Prostate gland (tissue), 2 donors: ENCODE data around the gene TTL.

Experiments
- POLR2A ChIP-seq: fragments of 450-650 bp; IDR thresholded peaks from one replicate; pipeline ENCODE4 v1.6.1; 2016; ENCODE audit warnings: antibody characterized with exemption, mild to moderate bottlenecking
- POLR2AphosphoS5 ChIP-seq: sonication (generic); formaldehyde crosslinking; IDR thresholded peaks from one replicate; pipeline ENCODE4 v1.6.1; 2017; ENCODE audit warnings: antibody characterized with exemption
- TF ChIP-seq, protein P1 (sequence below), 4 experiments: fragments of 200-600 bp in 2 of 4; fragments of 450-650 bp in 2 of 4; sonication (generic) in 2 of 4; IDR thresholded peaks; 1 replicate in 3 of 4; 2 replicates in 1 of 4; pipeline ENCODE4 v1.5.1; 2016 to 2019; ENCODE audit warnings: antibody characterized with exemption in 4 of 4, mild to moderate bottlenecking in 2 of 4, moderate library complexity in 2 of 4

DNA sequence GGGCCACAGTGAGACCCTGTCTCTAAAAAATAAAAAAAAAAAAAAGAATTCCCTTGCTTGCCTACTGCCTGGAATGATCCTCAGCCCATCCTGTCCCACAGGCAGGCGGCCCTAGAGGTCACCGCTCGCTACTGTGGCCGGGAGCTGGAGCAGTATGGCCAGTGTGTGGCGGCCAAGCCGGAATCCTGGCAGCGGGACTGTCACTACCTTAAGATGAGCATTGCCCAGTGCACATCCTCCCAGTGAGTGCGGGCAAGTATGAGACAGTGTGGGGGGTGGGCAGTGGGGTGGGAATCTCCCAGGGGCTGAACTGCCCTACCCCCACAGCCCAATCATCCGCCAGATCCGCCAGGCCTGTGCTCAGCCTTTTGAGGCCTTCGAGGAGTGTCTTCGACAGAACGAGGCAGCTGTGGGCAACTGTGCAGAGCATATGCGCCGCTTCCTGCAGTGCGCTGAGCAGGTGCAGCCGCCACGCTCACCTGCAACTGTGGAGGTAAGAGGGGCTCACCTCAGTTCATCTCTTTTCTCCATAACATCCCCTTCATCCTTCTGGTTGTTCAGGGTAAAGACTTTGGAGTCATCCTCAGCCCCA lies 104.0 kb downstream of the TTL start:
- TF ChIP-seq, protein P1, sequence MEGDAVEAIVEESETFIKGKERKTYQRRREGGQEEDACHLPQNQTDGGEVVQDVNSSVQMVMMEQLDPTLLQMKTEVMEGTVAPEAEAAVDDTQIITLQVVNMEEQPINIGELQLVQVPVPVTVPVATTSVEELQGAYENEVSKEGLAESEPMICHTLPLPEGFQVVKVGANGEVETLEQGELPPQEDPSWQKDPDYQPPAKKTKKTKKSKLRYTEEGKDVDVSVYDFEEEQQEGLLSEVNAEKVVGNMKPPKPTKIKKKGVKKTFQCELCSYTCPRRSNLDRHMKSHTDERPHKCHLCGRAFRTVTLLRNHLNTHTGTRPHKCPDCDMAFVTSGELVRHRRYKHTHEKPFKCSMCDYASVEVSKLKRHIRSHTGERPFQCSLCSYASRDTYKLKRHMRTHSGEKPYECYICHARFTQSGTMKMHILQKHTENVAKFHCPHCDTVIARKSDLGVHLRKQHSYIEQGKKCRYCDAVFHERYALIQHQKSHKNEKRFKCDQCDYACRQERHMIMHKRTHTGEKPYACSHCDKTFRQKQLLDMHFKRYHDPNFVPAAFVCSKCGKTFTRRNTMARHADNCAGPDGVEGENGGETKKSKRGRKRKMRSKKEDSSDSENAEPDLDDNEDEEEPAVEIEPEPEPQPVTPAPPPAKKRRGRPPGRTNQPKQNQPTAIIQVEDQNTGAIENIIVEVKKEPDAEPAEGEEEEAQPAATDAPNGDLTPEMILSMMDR (IDR thresholded peaks at IDR 0.05) = no peak
- no peak for TF ChIP-seq POLR2A
- no peak for TF ChIP-seq POLR2AphosphoS5
